Upper lobe of right lung (tissue), 1 donor: ENCODE measurements around the gene SOX14. TPM values are rescaled to one million over a fixed set of nuclear protein-coding genes. Genes with fewer than 3 reads are reported as not detected.

Source experiments
- ATAC-seq: fragments of 200-7000 bp; cut with Tn5 transposase; one replicate; pipeline ENCODE4 v1.9.1; 2020; ENCODE audit warnings: mild to moderate bottlenecking, moderate library complexity
- DNase-seq: peaks from one replicate; pipeline ENCODE4 v3.0.0-alpha.2; 2020
- H3K27ac ChIP-seq: fragments of 200-600 bp; one replicate; pipeline ENCODE4 v1.8.0; 2022
- H3K27me3 ChIP-seq: fragments of 200-600 bp; one replicate; pipeline ENCODE4 v1.8.0; 2022; ENCODE audit warnings: mild to moderate bottlenecking
- H3K36me3 ChIP-seq: fragments of 200-600 bp; one replicate; pipeline ENCODE4 v1.8.0; 2022
- H3K4me1 ChIP-seq: fragments of 200-600 bp; one replicate; pipeline ENCODE4 v1.8.0; 2022
- H3K4me3 ChIP-seq: fragments of 200-600 bp; one replicate; pipeline ENCODE4 v1.8.0; 2022; ENCODE audit warnings: mild to moderate bottlenecking
- H3K9me3 ChIP-seq: fragments of 200-600 bp; one replicate; pipeline ENCODE4 v1.8.0; 2022
- CTCF ChIP-seq: fragments of 200-600 bp; IDR thresholded peaks from one replicate; pipeline ENCODE4 v1.8.0; 2022; ENCODE audit warnings: antibody characterized with exemption
- intact Hi-C: fragments of 100-400 bp; cut with DNase I; formaldehyde crosslinking; loops from one replicate; pipeline ENCODE4 v1.11.0; 2022
- total RNA-seq: library from RNA; stranded (reverse); fragmentation: NEBNext Ultra II Directional; extraction: Animal tissue kit (Norgen Biotek cat#: 25700); gene quantifications from one replicate; pipeline ENCODE4 v1.2.1, GENCODE V29; 2021
- donor health status: DM: no; HTN: yes; CAD: no; lungs with severe emphysema.

Gene SOX14
- total RNA-seq, 1 donor from 2014 or later = not detected

DNA sequence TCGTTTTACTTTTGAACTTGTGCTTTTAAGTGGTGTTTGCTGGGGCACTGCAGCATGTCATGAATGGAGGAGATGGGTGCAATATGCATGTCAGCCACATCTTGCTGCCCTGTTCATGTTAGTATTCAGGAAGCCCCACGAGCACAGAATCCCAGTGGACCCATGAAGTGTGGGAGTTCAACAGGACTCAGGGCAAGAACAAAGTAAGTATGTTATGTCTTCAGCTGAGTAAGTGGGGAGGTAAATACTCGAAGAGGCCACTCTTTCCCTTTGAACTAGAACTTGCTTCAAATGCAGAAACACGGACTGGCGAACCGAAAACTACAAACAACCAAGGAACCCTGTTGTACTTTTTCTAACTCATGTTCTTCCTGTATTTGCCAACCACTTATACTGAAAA, 23.4 kb downstream of the SOX14 start:
- DNase-seq (no peak), ATAC-seq (peak; percentile 91)
- H3K4me1 ChIP-seq = no peaks in the 10 kb centered on the region
- H3K4me3 ChIP-seq = no peak overlapping the region
- no peaks in the 10 kb centered on the region for H3K9me3 ChIP-seq
- no peak for TF ChIP-seq CTCF
- H3K27ac ChIP-seq = no peak overlapping the region
- intact Hi-C loops = no loop called here
- H3K27me3 ChIP-seq = no peaks in the 10 kb centered on the region
- no peaks in the 10 kb centered on the region for H3K36me3 ChIP-seq

DNA sequence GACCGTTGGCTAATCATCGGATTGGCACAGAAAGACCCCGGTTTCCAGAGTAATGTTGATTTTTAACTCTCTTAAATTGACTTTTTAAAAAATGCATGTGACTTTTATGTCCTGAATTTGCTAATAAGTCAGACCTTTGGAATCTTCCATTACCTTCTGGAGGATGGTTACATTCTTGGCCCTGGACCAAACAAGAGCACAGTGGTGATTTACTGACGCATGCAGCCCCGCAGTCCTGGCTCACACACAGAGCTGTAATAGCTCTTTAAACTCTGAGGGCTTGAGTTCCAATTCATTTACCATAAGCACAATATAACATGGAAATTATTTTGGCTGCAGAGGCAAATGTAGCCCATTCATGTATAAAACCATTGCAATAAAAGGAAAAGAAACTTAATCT, 25.1 kb downstream of the SOX14 start:
- Histone ChIP-seq H3K4me1 (no peaks in the 10 kb centered on the region), H3K4me3 (no peak overlapping the region), H3K27me3 (no peaks in the 10 kb centered on the region), H3K36me3 (no peaks in the 10 kb centered on the region), H3K9me3 (no peaks in the 10 kb centered on the region), H3K27ac (no peak overlapping the region)
- intact Hi-C loops = no loop called here
- no peak for ATAC-seq
- no peak for DNase-seq
- no peak for TF ChIP-seq CTCF

DNA sequence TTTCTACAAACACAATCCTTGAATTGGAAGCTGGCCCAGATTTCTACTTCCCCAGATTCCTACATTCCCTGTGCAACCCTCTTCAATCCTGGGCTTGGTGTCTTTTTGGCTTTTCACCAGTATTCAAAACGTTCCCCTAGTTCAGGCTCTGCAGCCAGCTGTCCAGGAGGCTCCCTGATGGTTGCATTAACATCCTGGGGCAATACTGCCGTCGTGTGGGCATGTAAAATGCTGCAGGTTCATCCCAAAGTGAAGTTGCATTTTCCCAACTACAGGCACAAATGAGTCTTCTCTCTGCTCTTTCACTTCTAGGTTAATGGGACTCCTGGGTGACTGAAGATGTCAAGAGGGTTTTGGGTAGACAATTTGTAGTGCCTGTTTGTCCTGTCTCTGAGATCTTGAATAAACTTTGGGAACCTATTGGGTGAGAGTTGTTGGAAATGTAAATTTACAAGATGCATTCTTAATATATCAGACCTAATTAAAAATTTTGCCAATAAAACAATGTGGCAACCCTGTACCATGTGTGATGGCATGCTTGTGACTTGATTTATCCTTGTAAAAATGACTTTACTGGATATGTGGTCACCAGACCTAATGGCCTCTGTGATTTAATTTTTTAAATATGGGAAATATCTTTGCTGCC, 28.6 kb downstream of the SOX14 start:
- H3K4me1 ChIP-seq = no peaks in the 10 kb centered on the region
- no peak overlapping the region for H3K27ac ChIP-seq
- TF ChIP-seq CTCF = peak; percentile 41
- intact Hi-C loops = no loop called here
- no peaks in the 10 kb centered on the region for H3K9me3 ChIP-seq
- DNase-seq (no peak), ATAC-seq (peak; percentile 71)
- H3K4me3 ChIP-seq = no peak overlapping the region
- no peaks in the 10 kb centered on the region for H3K36me3 ChIP-seq
- H3K27me3 ChIP-seq = no peaks in the 10 kb centered on the region

- no peak overlapping the region for H3K27ac ChIP-seq
- intact Hi-C loops = no loop called here
- H3K4me3 ChIP-seq = no peak overlapping the region
- no peaks in the 10 kb centered on the region for H3K27me3 ChIP-seq
- ATAC-seq (no peak), DNase-seq (no peak)
- no peaks in the 10 kb centered on the region for H3K4me1 ChIP-seq
- no peaks in the 10 kb centered on the region for H3K9me3 ChIP-seq
- TF ChIP-seq CTCF = no peak
- H3K36me3 ChIP-seq = no peaks in the 10 kb centered on the region
Measured at GRCh38 chr3:137796993-137797392, 32.9 kb downstream of the SOX14 start.

GRCh38 chr3:137803215-137803614, 39.1 kb downstream of the SOX14 start:
- no peaks in the 10 kb centered on the region for H3K9me3 ChIP-seq
- intact Hi-C loops = no loop called here
- no peak overlapping the region for H3K27ac ChIP-seq
- DNase-seq (no peak), ATAC-seq (no peak)
- no peaks in the 10 kb centered on the region for H3K4me1 ChIP-seq
- no peaks in the 10 kb centered on the region for H3K27me3 ChIP-seq
- TF ChIP-seq CTCF = no peak
- H3K36me3 ChIP-seq = no peaks in the 10 kb centered on the region
- H3K4me3 ChIP-seq = no peak overlapping the region

GRCh38 chr3:137807998-137808397, 43.9 kb downstream of the SOX14 start:
- no peak overlapping the region for H3K4me3 ChIP-seq
- H3K4me1 ChIP-seq = no peaks in the 10 kb centered on the region
- ATAC-seq (no peak), DNase-seq (no peak)
- intact Hi-C loops = no loop called here
- H3K9me3 ChIP-seq = no peaks in the 10 kb centered on the region
- no peaks in the 10 kb centered on the region for H3K36me3 ChIP-seq
- H3K27ac ChIP-seq = no peak overlapping the region
- H3K27me3 ChIP-seq = no peaks in the 10 kb centered on the region
- no peak for TF ChIP-seq CTCF
